ENCODE results near the gene TNFRSF19. TPM values are rescaled to one million over a fixed set of nuclear protein-coding genes. Genes with fewer than 3 reads are reported as not detected.

TNFRSF19 gene
- total RNA-seq, 4 donors from 2014 or later: 0.51 to 1.5 (median 1.0) TPM

DNA sequence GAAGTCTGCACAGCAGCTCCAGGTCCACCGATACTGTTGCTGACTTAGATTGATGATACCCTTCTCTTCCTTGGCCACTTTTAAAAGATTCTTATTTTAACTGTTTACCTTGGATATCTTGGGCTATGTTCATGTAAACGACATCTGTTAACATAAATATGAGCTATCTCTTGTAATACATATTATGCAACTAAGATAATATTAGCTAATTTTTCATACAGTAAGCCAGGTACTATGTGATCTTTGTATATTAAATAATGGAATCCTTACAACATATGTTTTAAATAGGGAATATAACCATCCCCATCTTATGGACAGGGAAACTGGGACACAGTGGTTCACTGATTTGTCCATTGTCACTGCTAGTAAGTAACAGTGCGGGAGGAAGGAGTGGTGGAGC is 37.9 kb downstream of the TNFRSF19 start:
- H3K4me3 ChIP-seq: peak overlapping the region in 1 of 4 donors; percentile 39
- no peaks in the 10 kb centered on the region for H3K9me3 ChIP-seq
- no peak for ATAC-seq
- no peak for TF ChIP-seq POLR2A (IDR thresholded peaks at IDR 0.05)
- no peak for TF ChIP-seq CTCF (IDR thresholded peaks at IDR 0.05 in 4 of 5, conservative IDR thresholded peaks at IDR 0.05 in 1 of 5)
- H3K27ac ChIP-seq: peak overlapping the region in 1 of 4 donors; percentile 53
- H3K36me3 ChIP-seq: no peaks in the 10 kb centered on the region
- H3K27me3 ChIP-seq: no peaks in the 10 kb centered on the region
- in situ Hi-C loops (cut with MboI; ENCODE audit: low sequenced_read_pairs in 4 of 4): no loop called here
- no peak for DNase-seq
- H3K4me1 ChIP-seq: peaks cover 4 to 10% of the 10 kb centered on the region in 2 donors
- intact Hi-C loops (cut with DNase I; ENCODE audit: low total_unique reads): no loop called here

DNA sequence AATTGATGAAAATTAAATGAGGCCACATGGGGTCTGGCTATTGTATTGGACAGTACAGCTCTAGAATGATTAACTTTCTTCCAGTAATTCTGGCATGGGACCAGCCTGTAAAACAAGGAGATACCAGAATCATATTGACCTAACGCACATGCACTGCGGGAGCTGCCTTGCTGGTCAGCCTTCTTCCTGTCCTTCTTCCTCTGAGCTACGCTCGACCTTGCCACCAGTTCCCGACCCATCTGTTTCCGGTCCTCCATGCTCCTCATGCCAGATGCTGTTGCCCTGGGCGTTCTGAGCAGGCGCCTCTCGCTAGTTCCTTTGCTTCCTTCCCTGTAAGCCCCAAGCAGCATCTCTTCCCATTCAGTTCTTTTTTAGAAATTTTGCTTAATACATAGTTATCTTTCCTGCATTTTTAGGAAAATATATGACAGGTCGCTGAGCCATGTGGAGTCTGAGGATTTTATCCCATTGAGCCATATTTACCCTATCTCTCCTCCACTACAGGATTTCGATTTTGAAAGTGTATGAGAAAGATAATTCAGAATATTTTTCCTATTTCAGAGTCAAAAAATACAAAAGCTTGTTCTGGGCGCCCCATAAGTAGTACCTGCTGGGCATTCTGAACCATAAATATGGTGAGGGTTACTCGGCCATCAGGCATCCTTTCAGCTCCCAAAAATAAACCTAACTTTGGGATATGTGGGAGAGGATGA is 38.6 kb downstream of the TNFRSF19 start:
- peak in 1 of 2 donors; percentile 46 for DNase-seq
- H3K4me1 ChIP-seq: peaks cover 4 to 10% of the 10 kb centered on the region in 2 donors
- intact Hi-C loops (cut with DNase I; ENCODE audit: low total_unique reads): no loop called here
- H3K27me3 ChIP-seq: no peaks in the 10 kb centered on the region
- no peak for TF ChIP-seq POLR2A (IDR thresholded peaks at IDR 0.05)
- TF ChIP-seq CTCF (IDR thresholded peaks at IDR 0.05 in 4 of 5, conservative IDR thresholded peaks at IDR 0.05 in 1 of 5): no peak
- H3K4me3 ChIP-seq: peak overlapping the region; percentile 0 to 39 (median 8)
- peak; percentile 46 for ATAC-seq
- in situ Hi-C loops (cut with MboI; ENCODE audit: low sequenced_read_pairs in 4 of 4): no loop called here
- no peaks in the 10 kb centered on the region for H3K36me3 ChIP-seq
- H3K9me3 ChIP-seq: no peaks in the 10 kb centered on the region
- peak overlapping the region; percentile 2 to 53 (median 27) for H3K27ac ChIP-seq

GRCh38 chr13:23609414-23609760 is 39.2 kb downstream of the TNFRSF19 start:
- Histone ChIP-seq H3K4me1 (peaks cover 4 to 10% of the 10 kb centered on the region in 2 donors), H3K27me3 (no peaks in the 10 kb centered on the region), H3K27ac (peak overlapping the region; percentile 6 to 53 (median 34)), H3K9me3 (no peaks in the 10 kb centered on the region), H3K4me3 (peak overlapping the region in 3 of 4 donors; percentile 1 to 39 (median 14)), H3K36me3 (no peaks in the 10 kb centered on the region)
- in situ Hi-C loops (cut with MboI; ENCODE audit: low sequenced_read_pairs in 4 of 4) (no loop called here), intact Hi-C loops (cut with DNase I; ENCODE audit: low total_unique reads) (no loop called here)
- DNase-seq: peak in 1 of 2 donors; percentile 20
- no peak for TF ChIP-seq POLR2A (IDR thresholded peaks at IDR 0.05)
- no peak for TF ChIP-seq CTCF (IDR thresholded peaks at IDR 0.05 in 4 of 5, conservative IDR thresholded peaks at IDR 0.05 in 1 of 5)
- peak; percentile 63 to 75 for ATAC-seq

DNA sequence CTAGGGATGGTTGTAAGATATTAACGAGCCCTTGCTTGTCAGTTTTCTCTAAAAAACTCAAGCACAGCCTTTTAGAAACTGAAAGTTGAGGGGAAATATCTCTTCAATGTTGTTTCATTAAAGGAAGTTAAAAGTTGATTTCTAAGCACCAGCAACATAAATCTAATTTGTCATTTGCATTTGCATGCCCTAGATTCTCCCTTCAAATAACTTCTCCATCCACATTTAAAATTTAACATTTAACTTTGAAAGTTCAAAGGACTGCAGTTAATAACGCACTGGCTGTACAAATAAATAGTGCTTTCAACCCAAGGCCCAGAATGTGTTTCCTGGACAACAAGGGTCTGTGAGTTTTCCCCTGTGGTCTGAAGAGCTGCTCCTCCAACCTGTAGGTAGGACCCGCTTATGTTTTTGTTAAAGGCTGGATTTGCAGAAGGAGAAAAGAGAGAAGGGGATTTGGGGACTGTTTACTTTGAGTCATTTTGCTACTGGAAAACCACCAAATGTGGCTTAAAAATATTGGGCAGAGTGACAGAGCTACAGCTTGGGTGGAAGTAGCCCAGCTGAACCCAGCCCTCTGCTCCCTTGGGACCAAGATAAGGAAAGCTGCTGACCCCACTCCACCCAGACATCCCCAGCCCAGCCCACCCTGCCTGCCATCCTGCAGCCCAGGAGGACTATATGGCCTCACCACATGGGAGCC is 39.8 kb downstream of the TNFRSF19 start:
- Histone ChIP-seq H3K4me3 (peak overlapping the region in 3 of 4 donors; percentile 1 to 39 (median 14)), H3K36me3 (no peaks in the 10 kb centered on the region), H3K27ac (peak overlapping the region in 2 of 4 donors; percentile 19 to 48), H3K4me1 (peaks cover 4 to 10% of the 10 kb centered on the region in 2 donors), H3K27me3 (no peaks in the 10 kb centered on the region), H3K9me3 (no peaks in the 10 kb centered on the region)
- DNase-seq (no peak), ATAC-seq (no peak)
- TF ChIP-seq CTCF (IDR thresholded peaks at IDR 0.05 in 4 of 5, conservative IDR thresholded peaks at IDR 0.05 in 1 of 5) (no peak), POLR2A (IDR thresholded peaks at IDR 0.05) (no peak)
- intact Hi-C loops (cut with DNase I; ENCODE audit: low total_unique reads) (no loop called here), in situ Hi-C loops (cut with MboI; ENCODE audit: low sequenced_read_pairs in 4 of 4) (no loop called here)
